GM12878 (cell line): Measurements from ENCODE around the gene GTPBP3. TPM values are rescaled to one million over a fixed set of nuclear protein-coding genes. Genes with fewer than 3 reads are reported as not detected.
A peak's percentile ranks its signal among the peaks of the same experiment; 100 is the strongest.

Experiments
- ATF7 ChIP-seq: fragments of 450-650 bp; IDR thresholded peaks from 2 replicates; pipeline ENCODE4 v1.6.1; 2016; ENCODE audit warnings: low read depth, mild to moderate bottlenecking
- CREM ChIP-seq: IDR thresholded peaks from 2 replicates; pipeline ENCODE4 v1.6.1; 2014; ENCODE audit warnings: antibody characterized with exemption, low read depth
- ESRRA ChIP-seq: IDR thresholded peaks from 2 replicates; pipeline ENCODE4 v1.6.1; 2012; ENCODE audit warnings: mild to moderate bottlenecking, low read length, improper control_type of control experiment
- HDGF ChIP-seq: fragments of 450-650 bp; IDR thresholded peaks from 2 replicates; pipeline ENCODE4 v1.6.1; 2016; ENCODE audit warnings: antibody characterized with exemption
- KLF5 ChIP-seq: fragments of 450-650 bp; IDR thresholded peaks from 2 replicates; pipeline ENCODE4 v1.6.1; 2014; ENCODE audit warnings: mild to moderate bottlenecking; ENCODE audit not compliant: partially characterized antibody
- MAX ChIP-seq: IDR thresholded peaks from 2 replicates; pipeline ENCODE4 v1.6.1; 2012; ENCODE audit warnings: low read depth, low read length, improper control_type of control experiment
- MXI1 ChIP-seq: fragments of 150-350 bp; IDR thresholded peaks from 2 replicates; pipeline ENCODE4 v1.6.1; 2011; ENCODE audit warnings: low read depth, mild to moderate bottlenecking, inconsistent platforms, low read length, improper control_type of control experiment
- NBN ChIP-seq: fragments of 450-650 bp; IDR thresholded peaks from 2 replicates; pipeline ENCODE4 v1.6.1; 2016
- NKRF ChIP-seq: fragments of 450-650 bp; conservative IDR thresholded peaks from 2 replicates; pipeline ENCODE4 v1.6.1; 2017; ENCODE audit warnings: mild to moderate bottlenecking, moderate library complexity
- POLR2A ChIP-seq: IDR thresholded peaks from 2 replicates; pipeline ENCODE4 v1.6.1; 2011; ENCODE audit warnings: low read depth, mild to moderate bottlenecking, low read length
- POLR2AphosphoS2 ChIP-seq: IDR thresholded peaks from 2 replicates; pipeline ENCODE4 v1.6.1; 2011; ENCODE audit warnings: low read depth, mild to moderate bottlenecking, low read length, improper control_type of control experiment, moderate library complexity
- POLR2AphosphoS5 ChIP-seq: IDR thresholded peaks from 2 replicates; pipeline ENCODE4 v1.6.1; 2011; ENCODE audit warnings: mild to moderate bottlenecking, low read length, inconsistent platforms
- RCOR1 ChIP-seq: conservative IDR thresholded peaks from 2 replicates; pipeline ENCODE4 v1.6.1; 2012; ENCODE audit warnings: low read depth, low read length, improper control_type of control experiment
- RELA ChIP-seq: fragments of 450-650 bp; IDR thresholded peaks from 2 replicates; pipeline ENCODE4 v1.8.0; 2014; ENCODE audit warnings: borderline replicate concordance; ENCODE audit not compliant: partially characterized antibody
- RFX5 ChIP-seq: IDR thresholded peaks from 2 replicates; pipeline ENCODE4 v1.6.1; 2011; ENCODE audit warnings: low read depth, low read length, improper control_type of control experiment
- SMARCA5 ChIP-seq: fragments of 450-650 bp; IDR thresholded peaks from 2 replicates; pipeline ENCODE4 v1.6.1; 2017; ENCODE audit warnings: mild to moderate bottlenecking
- SMC3 ChIP-seq: IDR thresholded peaks from 2 replicates; pipeline ENCODE4 v1.6.1; 2011; ENCODE audit warnings: low read length, improper control_type of control experiment, borderline replicate concordance
- STAT1 ChIP-seq: fragments of 450-650 bp; conservative IDR thresholded peaks from 2 replicates; pipeline ENCODE4 v1.6.1; 2014; ENCODE audit warnings: antibody characterized with exemption, mild to moderate bottlenecking
- USF2 ChIP-seq: IDR thresholded peaks from 2 replicates; pipeline ENCODE4 v1.6.1; 2011; ENCODE audit warnings: low read depth, low read length, improper control_type of control experiment, borderline replicate concordance
- YY1 ChIP-seq: IDR thresholded peaks from 2 replicates; pipeline ENCODE4 v1.6.1; 2011; ENCODE audit warnings: low read depth, mild to moderate bottlenecking, low read length
- ZBED1 ChIP-seq: IDR thresholded peaks from 2 replicates; pipeline ENCODE4 v1.6.1; 2016; ENCODE audit warnings: borderline replicate concordance
- polyA plus RNA-seq, 11 experiments: library from polyadenylated mRNA; depleted of rRNA in 4 of 11; unstranded in 6 of 11; stranded (reverse) in 5 of 11; fragments of >200 nt; fragmentation: Nextera tagmentation in 4 of 11; fragmentation: Illumina TruSeq in 1 of 11; extraction: Ambion mirVana in 4 of 11; extraction: Trizol in 1 of 11; gene quantifications; 1 replicate in 1 of 11; 2 replicates in 10 of 11; pipeline versions ENCODE4 v1.2.1 to v1.2.3, GENCODE V29; 2011 to 2016; ENCODE audit warnings: inconsistent platforms in 2 of 11, missing spikeins in 2 of 11, low read depth in 1 of 11
- total RNA-seq, 4 experiments: library from RNA; depleted of rRNA in 3 of 4; stranded (reverse); fragments of >200 nt in 3 of 4; fragmentation: Illumina TruSeq in 1 of 4; extraction: Trizol in 1 of 4; gene quantifications; 2 replicates each; pipeline versions ENCODE4 v1.2.1 to v1.2.3, GENCODE V29; 2013 to 2021
- TF ChIP-seq, protein P1 (sequence below): fragments of 450-650 bp; IDR thresholded peaks from 2 replicates; pipeline ENCODE4 v1.6.1; 2017; ENCODE audit warnings: mild to moderate bottlenecking, moderate library complexity

The GTPBP3 gene
- total and polyA plus RNA-seq, 10 of the 15 experiments (the other 5 are each of a cell fraction or from before 2014, with no cell fraction given), result 2.9 to 46.8 (median 15.4) TPM

DNA sequence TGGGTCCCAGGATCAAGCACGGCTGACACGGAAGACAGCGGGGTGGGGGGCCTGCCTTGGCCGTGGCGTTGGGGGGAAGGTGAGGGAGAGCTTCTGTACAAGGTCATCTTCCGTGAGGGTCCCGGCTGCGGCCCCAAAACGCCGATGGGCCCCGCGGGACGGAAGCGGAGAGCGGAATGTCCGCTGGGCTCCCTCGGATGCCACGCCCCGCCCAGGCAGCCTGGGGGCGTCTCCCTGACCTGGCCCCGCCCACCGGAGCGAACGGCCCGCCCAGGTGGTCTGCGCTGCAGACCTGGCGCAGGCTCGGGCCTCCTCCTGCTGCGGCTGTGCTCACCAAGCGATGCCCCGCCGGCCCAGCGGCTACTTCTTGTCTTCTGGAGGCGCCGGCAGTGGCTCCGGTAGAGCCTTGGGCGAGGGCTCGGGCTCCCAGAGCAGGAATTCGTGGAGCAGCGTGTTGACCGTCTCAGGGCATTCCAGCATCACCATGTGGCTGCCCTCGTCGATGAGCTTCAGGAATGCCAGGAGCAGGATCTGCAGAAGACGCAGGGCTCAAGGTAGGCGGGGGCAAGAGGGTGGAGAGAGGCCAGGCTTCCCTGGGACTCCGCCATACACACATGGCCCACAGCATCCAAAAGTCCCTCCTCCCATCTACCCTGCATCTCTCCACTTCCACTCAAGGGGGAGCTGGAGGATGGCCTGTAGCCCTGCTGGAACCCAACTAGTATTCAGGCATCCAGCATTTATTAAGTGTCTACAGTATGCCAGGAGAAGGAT lies 44.9 kb upstream of the GTPBP3 start (continued):
- TF ChIP-seq USF2 (no peak), NKRF (0 out of 2 replicates have a peak, but pooled peaks have one; percentile 32), POLR2AphosphoS2 (0 out of 2 replicates have a peak, but pooled peaks have one; percentile 56), MAX (peak; percentile 41; the same call in 1 of the 2 replicates), POLR2AphosphoS5 (peak; percentile 41; the same call in 1 of the 2 replicates), ZBED1 (no peak), ESRRA (no peak), NBN (peak; percentile 48; the same call in 1 of the 2 replicates), HDGF (peak; percentile 30; the same call in 1 of the 2 replicates), RCOR1 (no peak), RFX5 (no peak), RELA (no peak), POLR2A (peak; percentile 82), YY1 (peak; percentile 70; the same call in 1 of the 2 replicates), ATF7 (no peak), SMC3 (peak; percentile 60; the same call in 1 of the 2 replicates), SMARCA5 (peak; percentile 93), KLF5 (peak; percentile 47), CREM (0 out of 2 replicates have a peak, but pooled peaks have one; percentile 15), STAT1 (no peak; the same call in 1 of the 2 replicates), MXI1 (peak; percentile 77)
- TF ChIP-seq, protein P1, sequence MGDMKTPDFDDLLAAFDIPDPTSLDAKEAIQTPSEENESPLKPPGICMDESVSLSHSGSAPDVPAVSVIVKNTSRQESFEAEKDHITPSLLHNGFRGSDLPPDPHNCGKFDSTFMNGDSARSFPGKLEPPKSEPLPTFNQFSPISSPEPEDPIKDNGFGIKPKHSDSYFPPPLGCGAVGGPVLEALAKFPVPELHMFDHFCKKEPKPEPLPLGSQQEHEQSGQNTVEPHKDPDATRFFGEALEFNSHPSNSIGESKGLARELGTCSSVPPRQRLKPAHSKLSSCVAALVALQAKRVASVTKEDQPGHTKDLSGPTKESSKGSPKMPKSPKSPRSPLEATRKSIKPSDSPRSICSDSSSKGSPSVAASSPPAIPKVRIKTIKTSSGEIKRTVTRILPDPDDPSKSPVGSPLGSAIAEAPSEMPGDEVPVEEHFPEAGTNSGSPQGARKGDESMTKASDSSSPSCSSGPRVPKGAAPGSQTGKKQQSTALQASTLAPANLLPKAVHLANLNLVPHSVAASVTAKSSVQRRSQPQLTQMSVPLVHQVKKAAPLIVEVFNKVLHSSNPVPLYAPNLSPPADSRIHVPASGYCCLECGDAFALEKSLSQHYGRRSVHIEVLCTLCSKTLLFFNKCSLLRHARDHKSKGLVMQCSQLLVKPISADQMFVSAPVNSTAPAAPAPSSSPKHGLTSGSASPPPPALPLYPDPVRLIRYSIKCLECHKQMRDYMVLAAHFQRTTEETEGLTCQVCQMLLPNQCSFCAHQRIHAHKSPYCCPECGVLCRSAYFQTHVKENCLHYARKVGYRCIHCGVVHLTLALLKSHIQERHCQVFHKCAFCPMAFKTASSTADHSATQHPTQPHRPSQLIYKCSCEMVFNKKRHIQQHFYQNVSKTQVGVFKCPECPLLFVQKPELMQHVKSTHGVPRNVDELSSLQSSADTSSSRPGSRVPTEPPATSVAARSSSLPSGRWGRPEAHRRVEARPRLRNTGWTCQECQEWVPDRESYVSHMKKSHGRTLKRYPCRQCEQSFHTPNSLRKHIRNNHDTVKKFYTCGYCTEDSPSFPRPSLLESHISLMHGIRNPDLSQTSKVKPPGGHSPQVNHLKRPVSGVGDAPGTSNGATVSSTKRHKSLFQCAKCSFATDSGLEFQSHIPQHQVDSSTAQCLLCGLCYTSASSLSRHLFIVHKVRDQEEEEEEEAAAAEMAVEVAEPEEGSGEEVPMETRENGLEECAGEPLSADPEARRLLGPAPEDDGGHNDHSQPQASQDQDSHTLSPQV, result no peak
